HCT116 (cell line): ENCODE results near the gene PRDM11.

ENCODE experiments used
- CTCF ChIP-seq, 3 experiments: fragments of 200-600 bp in 1 of 3; sonication (generic) in 1 of 3; IDR thresholded peaks in 2 of 3; conservative IDR thresholded peaks in 1 of 3; 2 replicates each; pipeline ENCODE4 v1.5.1; 2012 to 2017; ENCODE audit warnings: low read depth in 2 of 3, low read length in 2 of 3, antibody characterized with exemption in 1 of 3, borderline replicate concordance in 1 of 3, control low read depth in 1 of 3, mild to moderate bottlenecking in 1 of 3, mixed read lengths in 1 of 3, mixed run types in 1 of 3, moderate library complexity in 1 of 3; ENCODE audit not compliant: insufficient read depth in 1 of 3
- SP1 ChIP-seq: IDR thresholded peaks from 2 replicates; pipeline ENCODE4 v1.6.1; 2012; ENCODE audit warnings: low read depth
- ZBTB33 ChIP-seq: IDR thresholded peaks from 2 replicates; pipeline ENCODE4 v1.6.1; 2011; ENCODE audit warnings: mild to moderate bottlenecking, low read length, moderate library complexity; ENCODE audit not compliant: insufficient replicate concordance; ENCODE audit errors: extremely low read depth

GRCh38 chr11:45264839-45265515 lies 118.5 kb downstream of the PRDM11 start:
- no peak for TF ChIP-seq ZBTB33
- TF ChIP-seq SP1: no peak
- TF ChIP-seq CTCF (IDR thresholded peaks at IDR 0.05 in 2 of 3, conservative IDR thresholded peaks at IDR 0.05 in 1 of 3; ENCODE audit: borderline replicate concordance in 1 of 3, insufficient read depth in 1 of 3, low read depth in 2 of 3, low read length in 2 of 3): no peak
